HG03045 (cell line): ENCODE results near the gene C3orf52.
"Not testable (repeated sequence)": the region's sequence is repeated elsewhere in the genome, so short reads cannot be mapped to it uniquely, and the experiment has no call there.

Source experiments
- ATAC-seq: cut with Tn5 transposase; IDR thresholded peaks from one replicate; pipeline ENCODE4 v1.9.1; 2021; ENCODE audit warnings: mild to moderate bottlenecking, moderate library complexity; ENCODE audit not compliant: unreplicated experiment

C3orf52 gene, protein sequence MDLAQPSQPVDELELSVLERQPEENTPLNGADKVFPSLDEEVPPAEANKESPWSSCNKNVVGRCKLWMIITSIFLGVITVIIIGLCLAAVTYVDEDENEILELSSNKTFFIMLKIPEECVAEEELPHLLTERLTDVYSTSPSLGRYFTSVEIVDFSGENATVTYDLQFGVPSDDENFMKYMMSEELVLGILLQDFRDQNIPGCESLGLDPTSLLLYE

DNA sequence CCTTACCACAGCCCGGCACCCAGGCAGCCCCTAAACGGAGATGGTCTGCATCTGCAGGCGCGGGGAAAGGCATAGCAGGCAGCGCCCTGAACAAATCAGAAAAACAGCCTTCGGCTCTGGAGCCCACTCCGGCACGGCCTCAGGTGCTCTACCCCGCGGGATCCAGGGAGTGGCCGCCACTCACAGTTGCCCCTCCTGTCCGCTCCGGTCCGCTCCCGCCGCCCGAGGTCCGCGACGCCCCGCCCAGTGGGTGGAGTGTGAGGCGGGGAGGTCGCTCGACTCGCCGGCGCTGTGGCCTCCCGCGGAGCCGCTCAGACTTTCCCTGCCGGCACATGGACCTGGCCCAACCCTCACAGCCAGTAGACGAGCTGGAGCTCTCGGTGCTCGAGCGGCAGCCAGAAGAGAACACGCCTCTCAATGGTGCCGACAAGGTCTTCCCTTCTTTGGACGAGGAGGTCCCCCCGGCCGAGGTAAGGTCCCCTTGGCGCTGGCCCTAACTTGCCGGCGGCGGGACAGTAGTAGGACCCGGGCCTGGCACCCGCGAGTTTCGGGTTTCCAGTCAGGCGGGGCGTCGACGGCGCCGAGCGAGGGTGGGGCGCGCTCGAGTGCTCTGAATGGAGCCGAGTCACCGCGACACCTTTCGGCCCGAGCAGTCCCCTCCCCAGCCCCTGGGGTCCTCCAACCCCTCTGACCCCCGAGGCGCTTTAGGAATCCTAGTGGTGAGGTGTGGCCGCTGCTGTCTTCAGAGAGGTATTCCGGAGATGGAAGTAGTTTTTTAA, at the start of gene C3orf52:
Gene C3orf52, plus strand, starts transcription at position 314 of the 779 bp plus-strand sequence. Its CDS starts 19 bp downstream, at position 333.
- ATAC-seq, result peak; percentile 96

DNA sequence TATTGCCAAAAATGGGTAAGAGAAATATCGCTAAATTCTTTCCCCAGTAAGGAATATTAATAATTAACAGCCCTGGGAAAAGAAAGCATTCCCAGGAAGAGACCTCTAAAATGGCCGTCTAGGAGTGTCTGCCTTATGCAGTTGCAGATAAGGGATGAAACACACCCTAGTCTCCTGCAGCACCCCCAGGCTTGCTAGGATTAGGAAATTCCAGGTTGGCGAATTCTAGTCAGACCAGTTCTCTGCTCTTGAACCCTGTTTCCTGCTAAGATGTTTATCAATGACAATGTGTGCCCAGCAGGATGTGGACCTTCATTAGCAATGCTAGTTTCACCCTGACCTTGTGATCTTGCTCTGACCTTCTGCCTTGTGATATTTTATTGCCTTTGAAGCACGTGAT, 49.0 kb upstream of the C3orf52 start:
- ATAC-seq, result not testable (repeated sequence)

DNA sequence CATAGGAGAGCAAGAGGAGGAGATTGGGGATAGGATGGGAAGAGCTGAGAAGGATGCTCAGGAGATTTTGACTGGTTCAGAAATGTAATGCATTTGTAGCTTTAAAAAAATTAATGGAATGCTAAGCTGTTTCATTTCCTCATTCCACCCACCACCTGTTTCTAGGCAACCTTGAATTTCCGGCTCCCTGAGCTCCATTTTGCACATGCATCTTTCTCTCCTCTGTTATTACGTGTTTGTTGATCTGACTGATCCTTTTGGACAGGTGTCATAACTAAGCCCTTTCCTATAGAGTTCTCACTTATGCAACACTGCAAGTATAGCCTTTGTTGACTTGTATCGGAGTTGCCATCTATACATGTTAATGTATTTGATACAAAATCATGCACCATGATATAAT, 47.3 kb upstream of the C3orf52 start:
- no peak for ATAC-seq

DNA sequence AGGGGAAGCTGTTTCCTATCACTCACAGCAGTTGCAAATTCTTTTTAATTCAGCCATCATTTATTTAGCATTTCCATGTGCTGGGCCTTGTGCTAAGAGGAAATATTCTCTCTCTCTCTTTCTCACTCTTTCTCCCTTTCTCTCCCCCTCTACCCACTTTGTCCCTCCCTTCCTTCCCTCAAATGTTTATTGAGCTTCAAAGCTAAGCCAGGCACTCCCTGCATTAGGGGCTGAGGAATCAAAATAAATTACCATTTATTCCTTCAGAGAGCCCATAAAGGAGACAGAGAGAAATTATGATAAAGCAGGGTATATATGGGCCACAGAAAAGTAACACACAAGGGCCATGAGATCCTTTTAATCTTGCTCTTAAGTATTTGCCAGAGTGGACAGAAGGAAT, 44.9 kb upstream of the C3orf52 start:
- no peak for ATAC-seq

DNA sequence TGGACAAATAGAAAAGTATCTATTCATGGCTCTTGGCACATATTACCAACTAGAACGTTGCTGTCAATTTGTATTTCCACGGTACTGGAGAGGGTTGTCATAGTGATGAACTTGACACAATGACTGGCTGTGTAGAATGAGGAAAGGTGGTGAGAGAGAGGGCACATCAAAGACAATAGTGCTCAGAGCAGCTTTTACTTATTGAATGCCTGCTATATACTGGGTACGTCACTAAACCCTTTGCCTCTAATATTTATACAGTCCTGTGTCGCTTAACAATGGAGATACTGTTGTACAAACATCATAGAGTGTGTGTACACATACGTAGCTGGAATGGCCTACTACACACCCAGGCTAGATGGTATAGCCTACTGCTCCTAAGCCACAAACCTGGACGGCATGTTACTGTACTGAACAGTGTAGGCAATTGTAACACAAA, 43.3 kb upstream of the C3orf52 start:
- ATAC-seq, result no peak

DNA sequence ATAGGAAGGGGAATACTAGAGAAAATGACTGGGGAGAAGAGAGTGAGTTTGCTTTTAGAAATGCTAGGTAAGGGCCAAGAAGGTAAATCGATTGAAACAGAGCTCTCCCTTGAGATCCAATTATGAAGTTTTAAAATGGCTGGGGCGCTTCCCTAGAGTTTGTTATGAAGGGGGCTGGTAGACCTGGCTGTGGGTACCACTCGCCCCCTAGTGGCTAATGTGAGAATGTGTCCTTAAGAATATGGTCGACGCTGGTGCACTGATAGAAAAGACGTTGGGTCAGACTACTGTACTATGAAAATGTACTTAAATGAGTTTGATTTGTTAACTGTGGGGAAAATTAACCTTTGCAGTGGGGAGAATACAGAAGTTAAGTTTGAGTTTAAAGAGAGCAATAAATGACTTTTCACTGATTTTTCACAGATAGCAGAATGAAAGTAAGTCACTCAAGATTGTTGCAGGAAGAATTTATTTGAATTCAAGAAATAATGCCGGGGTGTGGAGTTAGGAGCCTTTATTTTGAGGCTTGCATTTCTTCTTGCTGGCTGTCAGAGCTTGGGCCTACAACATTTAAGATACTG, 42.5 kb upstream of the C3orf52 start:
- ATAC-seq, result peak; percentile 85

DNA sequence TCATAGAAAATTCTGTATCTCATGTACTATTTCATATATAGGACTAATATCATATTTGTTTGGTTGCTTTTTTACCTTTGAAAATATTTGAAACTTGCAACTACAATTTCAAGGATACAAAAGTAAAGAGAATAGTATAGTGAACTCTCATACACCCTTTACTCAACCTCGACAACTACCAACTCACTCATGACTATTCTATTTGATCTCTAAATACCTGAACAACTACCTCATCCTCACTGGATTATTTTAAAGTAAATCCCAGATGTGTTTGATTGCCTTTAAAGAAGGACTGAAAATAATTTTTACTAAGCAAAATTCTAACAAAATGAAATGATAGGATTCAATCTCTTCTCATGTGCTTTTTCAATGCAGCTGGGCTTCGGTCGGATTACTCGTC, 39.6 kb upstream of the C3orf52 start:
- ATAC-seq, result no peak

DNA sequence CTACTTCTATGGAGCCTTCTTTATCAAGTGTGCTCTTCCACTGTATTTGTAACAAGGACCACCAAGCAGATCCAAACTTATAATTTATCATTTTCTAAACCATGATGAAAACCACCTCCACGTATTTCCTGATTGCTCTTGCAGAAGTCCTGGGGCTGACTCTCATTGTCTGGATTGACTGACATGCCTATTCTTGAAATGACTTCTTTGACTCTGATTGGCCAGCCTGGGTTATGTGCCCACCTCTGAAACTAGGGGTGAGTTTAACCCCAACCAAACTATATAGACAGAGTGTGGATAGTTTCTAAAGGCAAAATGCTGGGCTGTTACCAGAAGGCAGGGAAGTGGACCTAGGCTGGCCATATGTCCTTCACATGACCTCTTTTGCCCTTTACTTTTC, 38.9 kb upstream of the C3orf52 start:
- ATAC-seq, result no peak

DNA sequence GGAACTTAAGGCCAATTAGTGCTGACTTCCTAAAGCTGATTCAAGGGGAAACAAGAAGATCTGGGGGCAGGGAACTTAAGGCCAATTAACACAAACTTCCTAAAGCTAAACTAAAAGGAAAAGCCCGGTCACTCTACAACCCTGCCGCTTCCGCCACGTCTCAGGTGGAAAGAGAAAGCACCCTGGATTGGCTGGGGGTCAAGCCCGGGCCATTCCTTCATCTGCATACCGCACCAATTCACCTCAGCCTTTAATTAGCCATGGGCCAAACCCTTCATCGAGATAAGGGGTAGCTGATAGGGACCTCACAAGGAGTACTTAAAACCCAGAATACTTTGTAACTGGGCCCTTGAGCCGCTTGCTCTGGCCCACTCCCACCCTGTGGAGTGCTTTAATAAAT, 37.3 kb upstream of the C3orf52 start:
- no peak for ATAC-seq

DNA sequence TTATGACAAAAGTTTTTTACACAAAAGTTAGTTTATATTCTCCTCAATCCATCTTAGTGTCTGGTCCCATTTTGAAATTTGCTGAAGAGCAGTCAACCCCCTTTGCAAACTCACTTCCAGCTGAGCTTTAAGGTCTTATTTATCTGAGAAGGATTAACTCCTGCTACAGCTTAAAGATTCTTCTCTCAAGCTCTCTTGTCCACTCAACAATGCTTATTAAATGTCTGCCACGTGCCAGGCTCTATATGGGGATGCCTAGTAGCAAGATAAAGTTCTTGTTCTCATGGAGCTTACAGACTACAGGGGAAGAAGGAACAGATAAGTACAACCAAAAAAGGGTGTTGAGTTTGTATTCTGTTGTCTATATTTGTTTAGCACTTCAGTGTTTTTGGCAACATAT, 33.0 kb upstream of the C3orf52 start:
- no peak for ATAC-seq

DNA sequence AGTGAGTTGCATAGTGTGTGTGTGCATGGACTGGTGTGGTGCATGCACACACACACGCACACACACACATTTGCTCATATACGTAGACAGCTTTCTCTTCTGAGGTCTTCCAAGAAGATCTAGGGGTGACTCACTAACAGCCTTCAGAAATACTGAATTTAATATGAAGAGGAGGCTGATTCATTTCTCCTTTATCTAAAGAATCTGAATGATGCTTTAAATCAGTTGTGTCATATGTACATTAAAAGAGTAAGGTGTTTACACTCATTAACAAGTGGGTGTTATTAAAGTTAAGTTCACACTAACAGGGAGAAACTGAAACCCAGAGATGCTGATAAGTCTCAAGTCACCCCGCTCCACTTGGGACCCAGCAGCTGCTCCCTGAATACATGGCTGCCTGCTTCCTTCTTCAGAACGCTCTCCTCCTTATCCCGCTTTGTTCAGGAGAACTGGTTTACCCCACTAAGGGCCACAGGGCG, 29.7 kb upstream of the C3orf52 start:
- no peak for ATAC-seq

DNA sequence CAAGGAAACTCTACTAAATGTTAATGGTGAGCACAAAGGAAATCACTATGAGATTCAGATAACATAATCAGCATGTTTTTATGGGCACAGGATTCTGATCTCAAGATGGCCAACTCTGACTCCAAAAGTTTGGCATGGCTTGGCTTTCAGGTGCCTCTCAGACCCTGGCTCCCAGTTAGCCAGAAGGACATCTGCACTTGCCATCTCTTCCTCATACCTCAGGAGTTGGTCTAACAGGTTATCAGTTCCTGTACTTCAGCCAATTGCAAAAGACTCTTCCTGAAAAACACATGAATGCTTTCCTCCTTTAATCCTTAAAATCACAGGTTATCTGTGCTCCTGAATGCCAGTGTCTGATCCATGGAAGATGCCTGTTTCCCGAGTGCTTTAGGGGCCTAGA, 26.7 kb upstream of the C3orf52 start:
- no peak for ATAC-seq

DNA sequence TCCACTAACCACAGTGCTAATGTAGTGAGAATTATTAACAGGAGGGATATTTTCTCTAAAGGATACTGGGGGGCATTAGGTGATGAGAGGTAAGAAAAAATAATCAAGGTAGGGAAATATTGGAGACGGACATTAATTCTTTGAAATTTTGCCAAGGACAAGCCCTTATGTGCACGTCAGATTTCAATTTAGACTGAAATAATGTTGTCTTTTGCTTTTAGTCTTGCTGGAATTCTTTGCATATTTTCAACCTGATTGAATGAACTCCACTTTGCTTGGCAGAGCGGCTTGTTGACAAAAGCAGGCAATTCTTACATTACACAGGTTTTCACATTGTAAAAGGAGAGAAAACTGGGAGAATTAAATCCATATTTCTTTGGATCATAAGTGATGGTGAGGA, 25.0 kb upstream of the C3orf52 start:
- no peak for ATAC-seq

DNA sequence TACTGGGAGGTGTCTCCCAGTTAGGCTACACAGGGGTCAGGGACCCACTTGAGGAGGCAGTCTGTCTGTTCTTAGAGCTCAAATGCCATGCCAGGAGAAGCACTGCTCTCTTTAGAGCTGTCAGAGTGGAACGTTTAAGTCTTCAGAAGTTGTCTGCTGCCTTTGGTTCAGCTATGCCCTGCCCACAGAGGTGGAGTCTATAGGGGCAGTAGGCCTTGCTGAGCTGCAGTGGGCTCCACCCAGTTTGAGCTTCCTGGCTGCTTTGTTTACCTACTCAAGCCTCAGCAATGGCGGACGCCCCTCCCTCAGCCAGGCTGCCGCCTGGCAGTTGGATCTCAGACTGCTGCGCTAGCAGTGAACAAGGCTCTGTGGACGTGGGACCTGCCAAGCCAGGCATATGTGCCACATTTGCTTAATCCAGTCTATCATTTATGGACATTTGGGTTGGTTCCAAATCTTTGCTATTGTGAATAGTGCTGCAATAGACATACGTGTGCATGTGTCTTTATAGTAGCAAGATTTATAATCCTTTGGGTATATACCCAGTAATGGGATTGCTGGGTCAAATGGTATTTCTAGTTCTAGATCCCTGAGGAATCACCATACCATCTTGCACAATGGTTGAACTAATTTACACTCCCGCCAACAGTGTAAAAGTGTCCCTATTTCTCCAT, 13.7 kb upstream of the C3orf52 start:
- not testable (repeated sequence) for ATAC-seq

DNA sequence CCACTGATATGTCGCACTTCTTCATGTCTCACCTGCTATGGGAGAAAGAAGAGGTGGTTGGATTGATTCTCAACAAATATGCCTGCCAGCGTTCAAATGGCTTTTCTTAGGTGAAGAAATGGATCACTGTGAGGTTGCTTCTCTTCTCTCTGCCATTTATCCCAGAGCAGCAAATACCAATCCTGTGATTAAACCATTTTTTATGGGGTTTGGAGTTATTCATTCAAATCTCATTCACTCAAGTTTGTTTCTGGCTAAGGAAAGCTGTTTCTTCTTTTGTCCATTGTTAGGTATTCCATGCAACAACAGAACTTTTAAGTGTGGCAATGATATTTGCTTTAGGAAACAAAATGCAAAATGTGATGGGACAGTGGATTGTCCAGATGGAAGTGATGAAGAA, 12.2 kb upstream of the C3orf52 start:
- no peak for ATAC-seq

DNA sequence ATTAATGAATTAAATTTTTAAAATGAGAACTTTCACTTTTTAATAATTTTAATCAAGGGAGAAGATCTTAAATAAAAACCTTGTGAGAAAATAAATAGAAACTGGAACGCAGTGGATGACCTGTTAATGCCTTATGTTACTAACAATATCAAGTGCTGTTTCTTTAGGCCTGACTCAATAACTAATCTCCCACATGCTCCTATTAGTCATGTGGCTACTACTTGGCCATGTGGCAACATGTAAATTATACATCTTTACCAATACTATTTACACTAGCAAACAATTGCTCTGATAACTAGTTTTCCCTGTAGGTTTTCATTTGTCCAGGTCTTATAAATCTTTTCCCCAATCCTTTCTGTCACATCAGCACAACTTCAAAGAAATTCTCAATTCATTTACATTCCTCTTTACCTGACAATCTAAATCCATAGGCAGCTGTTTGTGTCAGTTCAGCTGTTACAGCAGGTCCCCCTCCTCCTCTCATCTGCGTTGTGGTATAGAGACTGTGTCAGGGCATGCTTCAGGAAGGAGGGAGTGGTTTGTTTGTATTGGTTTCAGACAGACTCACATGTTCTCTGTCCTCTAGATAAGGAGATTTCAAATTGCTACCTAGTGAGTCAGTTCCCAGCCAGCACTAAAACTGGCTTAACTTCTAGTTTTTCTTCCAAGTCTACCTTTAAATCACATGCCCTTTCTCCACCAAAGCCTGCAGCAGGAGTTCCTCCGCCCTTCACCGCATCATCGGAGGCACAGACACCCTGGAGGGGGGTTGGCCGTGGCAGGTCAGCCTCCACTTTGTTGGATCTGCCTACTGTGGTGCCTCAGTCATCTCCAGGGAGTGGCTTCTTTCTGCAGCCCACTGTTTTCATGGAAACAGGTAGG, 11.3 kb upstream of the C3orf52 start:
- ATAC-seq, result peak; percentile 53

DNA sequence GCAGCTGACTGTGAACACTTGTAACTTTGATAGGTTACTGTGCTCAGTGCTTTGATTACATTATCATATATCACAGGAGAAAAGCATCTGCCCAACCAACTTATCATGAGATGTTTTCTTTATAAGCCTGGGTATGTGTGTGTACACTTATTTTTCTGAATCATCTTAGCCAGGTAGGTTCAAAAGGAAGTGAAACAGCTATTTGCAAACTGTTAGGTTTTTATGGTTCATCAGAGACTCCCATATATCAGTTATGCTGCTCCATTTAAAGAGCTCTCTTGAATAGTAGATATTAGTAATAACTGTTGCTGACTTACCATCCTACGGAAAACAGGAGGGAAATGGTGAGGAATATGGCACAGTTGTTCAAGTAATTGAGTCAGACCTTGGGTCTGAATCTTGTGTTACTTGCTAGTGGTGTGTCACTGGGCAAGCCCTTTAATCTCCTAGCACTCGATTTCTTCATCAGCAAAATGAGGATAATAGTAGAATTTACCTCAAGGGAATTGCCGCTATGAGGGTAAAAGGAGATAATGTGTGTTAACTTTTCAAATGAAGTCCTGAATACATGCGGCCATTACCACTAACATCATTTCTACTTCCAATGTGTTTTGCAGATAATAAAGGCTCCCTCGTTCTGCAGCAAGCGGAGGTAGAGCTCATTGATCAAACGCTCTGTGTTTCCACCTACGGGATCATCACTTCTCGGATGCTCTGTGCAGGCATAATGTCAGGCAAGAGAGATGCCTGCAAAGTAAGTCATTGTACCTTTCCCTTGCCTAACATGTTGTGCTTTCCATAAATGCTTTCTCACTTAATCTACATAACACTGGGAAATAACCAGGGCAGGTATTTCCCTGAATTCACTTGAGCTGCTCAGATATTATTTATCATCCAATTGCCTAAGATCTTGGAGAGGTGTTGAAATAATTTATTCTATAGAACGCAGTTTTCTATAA, 7.8 kb upstream of the C3orf52 start:
- no peak for ATAC-seq

DNA sequence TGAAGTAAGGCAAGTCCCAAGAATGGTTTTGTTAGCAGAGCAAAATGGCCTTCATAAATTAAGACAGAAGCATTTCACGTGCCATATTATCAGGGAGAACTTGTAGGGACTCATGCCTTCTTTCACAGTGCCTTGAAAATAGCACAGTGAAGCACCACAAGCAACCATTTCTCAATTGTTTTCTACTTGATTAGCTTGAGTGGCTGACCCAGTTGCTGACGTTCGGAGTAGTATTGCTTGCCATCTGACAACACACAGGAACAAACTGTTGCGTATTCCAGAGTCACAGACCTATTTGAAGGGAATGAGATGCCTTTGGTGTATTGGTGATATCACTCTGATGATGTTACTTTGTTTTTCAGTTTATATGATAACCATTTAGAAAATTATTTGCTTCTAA, 3.0 kb upstream of the C3orf52 start:
- no peak for ATAC-seq

DNA sequence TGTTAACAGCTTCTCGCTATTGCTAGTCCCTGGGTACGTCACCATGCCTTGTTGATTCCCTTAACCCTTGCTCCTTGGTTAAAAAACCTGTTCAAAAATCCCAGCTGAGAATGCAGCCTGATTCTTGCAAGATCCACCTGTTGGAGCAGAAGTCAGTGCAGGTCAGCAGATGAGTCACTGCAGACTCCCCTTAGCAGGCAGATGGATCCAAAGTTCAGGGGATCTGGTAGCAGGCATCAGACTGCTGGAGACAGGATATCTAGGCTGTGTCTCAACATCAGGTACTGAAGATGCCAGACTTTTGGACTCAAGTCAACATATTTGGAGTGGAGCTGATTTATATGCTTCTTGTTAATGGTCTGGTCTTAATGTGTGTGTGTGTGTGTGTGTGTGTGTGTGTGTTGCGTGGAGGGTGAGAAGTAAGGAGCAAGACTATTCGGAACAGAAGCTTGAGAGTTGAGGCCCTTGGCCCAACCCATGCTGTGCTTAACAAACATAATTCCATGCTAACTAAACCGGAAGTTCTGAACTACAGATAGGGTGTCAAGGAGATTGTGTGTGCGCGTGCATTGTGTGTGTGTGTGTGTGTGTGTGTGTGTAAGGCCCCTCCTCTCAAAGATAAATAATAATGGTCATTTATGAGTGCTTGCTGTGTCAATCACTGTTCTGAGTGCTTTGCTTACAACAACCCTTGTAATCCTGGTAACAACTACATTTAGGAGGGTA, 1.0 kb upstream of the C3orf52 start:
- no peak for ATAC-seq
